ENCODE measurements around the gene UROC1.

The UROC1 gene

GRCh38 chr3:126499401-126499800 lies 18.2 kb downstream of the UROC1 start:
- Histone ChIP-seq H3K27me3 (ENCODE audit: control insufficient read depth, insufficient read depth, low read length) (no peaks in the 10 kb centered on the region), H3K4me1 (ENCODE audit: control insufficient read depth, insufficient read depth, low read length) (0 out of 2 replicates have a peak, but pooled peaks cover 3% of the 10 kb centered on the region), H3K36me3 (ENCODE audit: control insufficient read depth, insufficient read depth, low read length) (no peaks in the 10 kb centered on the region), H3K4me3 (ENCODE audit: low read depth, low read length) (no peak overlapping the region), H3K27ac (ENCODE audit: low read depth, low read length) (no peak overlapping the region), H3K9me3 (ENCODE audit: control insufficient read depth, insufficient read depth, low read length) (no peaks in the 10 kb centered on the region), H3K9ac (ENCODE audit: low read depth, low read length) (no peak overlapping the region)

- Histone ChIP-seq H3K9me3 (ENCODE audit: control insufficient read depth, insufficient read depth, low read length) (no peaks in the 10 kb centered on the region), H3K27me3 (ENCODE audit: control insufficient read depth, insufficient read depth, low read length) (no peaks in the 10 kb centered on the region), H3K4me3 (ENCODE audit: low read depth, low read length) (no peak overlapping the region), H3K9ac (ENCODE audit: low read depth, low read length) (no peak overlapping the region), H3K27ac (ENCODE audit: low read depth, low read length) (no peak overlapping the region), H3K4me1 (ENCODE audit: control insufficient read depth, insufficient read depth, low read length) (0 out of 2 replicates have a peak, but pooled peaks cover 3% of the 10 kb centered on the region), H3K36me3 (ENCODE audit: control insufficient read depth, insufficient read depth, low read length) (no peaks in the 10 kb centered on the region)
Measured at GRCh38 chr3:126498929-126499328, 18.6 kb downstream of the UROC1 start.

GRCh38 chr3:126498461-126498860 lies 19.1 kb downstream of the UROC1 start:
- H3K36me3 ChIP-seq (ENCODE audit: control insufficient read depth, insufficient read depth, low read length), result no peaks in the 10 kb centered on the region
- no peak overlapping the region for H3K27ac ChIP-seq (ENCODE audit: low read depth, low read length)
- 0 out of 2 replicates have a peak, but pooled peaks cover 3% of the 10 kb centered on the region for H3K4me1 ChIP-seq (ENCODE audit: control insufficient read depth, insufficient read depth, low read length)
- H3K27me3 ChIP-seq (ENCODE audit: control insufficient read depth, insufficient read depth, low read length), result no peaks in the 10 kb centered on the region
- H3K9ac ChIP-seq (ENCODE audit: low read depth, low read length), result no peak overlapping the region
- H3K4me3 ChIP-seq (ENCODE audit: low read depth, low read length), result no peak overlapping the region
- no peaks in the 10 kb centered on the region for H3K9me3 ChIP-seq (ENCODE audit: control insufficient read depth, insufficient read depth, low read length)

- H3K9ac ChIP-seq (ENCODE audit: low read depth, low read length), result no peak overlapping the region
- H3K27me3 ChIP-seq (ENCODE audit: control insufficient read depth, insufficient read depth, low read length), result no peaks in the 10 kb centered on the region
- H3K27ac ChIP-seq (ENCODE audit: low read depth, low read length), result no peak overlapping the region
- H3K4me1 ChIP-seq (ENCODE audit: control insufficient read depth, insufficient read depth, low read length), result 0 out of 2 replicates have a peak, but pooled peaks cover 3% of the 10 kb centered on the region
- no peaks in the 10 kb centered on the region for H3K9me3 ChIP-seq (ENCODE audit: control insufficient read depth, insufficient read depth, low read length)
- H3K4me3 ChIP-seq (ENCODE audit: low read depth, low read length), result no peak overlapping the region
- H3K36me3 ChIP-seq (ENCODE audit: control insufficient read depth, insufficient read depth, low read length), result no peaks in the 10 kb centered on the region
Measured at GRCh38 chr3:126497956-126498355, 19.6 kb downstream of the UROC1 start.

- H3K27ac ChIP-seq (ENCODE audit: low read depth, low read length), result no peak overlapping the region
- H3K9me3 ChIP-seq (ENCODE audit: control insufficient read depth, insufficient read depth, low read length), result no peaks in the 10 kb centered on the region
- H3K9ac ChIP-seq (ENCODE audit: low read depth, low read length), result no peak overlapping the region
- no peaks in the 10 kb centered on the region for H3K36me3 ChIP-seq (ENCODE audit: control insufficient read depth, insufficient read depth, low read length)
- H3K4me1 ChIP-seq (ENCODE audit: control insufficient read depth, insufficient read depth, low read length), result 0 out of 2 replicates have a peak, but pooled peaks cover 3% of the 10 kb centered on the region
- no peak overlapping the region for H3K4me3 ChIP-seq (ENCODE audit: low read depth, low read length)
- H3K27me3 ChIP-seq (ENCODE audit: control insufficient read depth, insufficient read depth, low read length), result no peaks in the 10 kb centered on the region
Measured at GRCh38 chr3:126496894-126497850, 20.4 kb downstream of the UROC1 start.

GRCh38 chr3:126495786-126496185 lies 21.8 kb downstream of the UROC1 start:
- no peaks in the 10 kb centered on the region for H3K4me1 ChIP-seq (ENCODE audit: control insufficient read depth, insufficient read depth, low read length)
- H3K9me3 ChIP-seq (ENCODE audit: control insufficient read depth, insufficient read depth, low read length), result no peaks in the 10 kb centered on the region
- no peak overlapping the region for H3K4me3 ChIP-seq (ENCODE audit: low read depth, low read length)
- no peak overlapping the region for H3K27ac ChIP-seq (ENCODE audit: low read depth, low read length)
- no peaks in the 10 kb centered on the region for H3K27me3 ChIP-seq (ENCODE audit: control insufficient read depth, insufficient read depth, low read length)
- H3K36me3 ChIP-seq (ENCODE audit: control insufficient read depth, insufficient read depth, low read length), result no peaks in the 10 kb centered on the region
- H3K9ac ChIP-seq (ENCODE audit: low read depth, low read length), result no peak overlapping the region

- H3K9ac ChIP-seq (ENCODE audit: low read depth, low read length), result no peak overlapping the region
- no peaks in the 10 kb centered on the region for H3K27me3 ChIP-seq (ENCODE audit: control insufficient read depth, insufficient read depth, low read length)
- no peak overlapping the region for H3K4me3 ChIP-seq (ENCODE audit: low read depth, low read length)
- H3K9me3 ChIP-seq (ENCODE audit: control insufficient read depth, insufficient read depth, low read length), result no peaks in the 10 kb centered on the region
- H3K27ac ChIP-seq (ENCODE audit: low read depth, low read length), result no peak overlapping the region
- H3K36me3 ChIP-seq (ENCODE audit: control insufficient read depth, insufficient read depth, low read length), result no peaks in the 10 kb centered on the region
- no peaks in the 10 kb centered on the region for H3K4me1 ChIP-seq (ENCODE audit: control insufficient read depth, insufficient read depth, low read length)
Measured at GRCh38 chr3:126494970-126495230, 22.7 kb downstream of the UROC1 start.

GRCh38 chr3:126494204-126494969 lies 23.2 kb downstream of the UROC1 start:
- Histone ChIP-seq H3K9ac (ENCODE audit: low read depth, low read length) (no peak overlapping the region), H3K4me1 (ENCODE audit: control insufficient read depth, insufficient read depth, low read length) (no peaks in the 10 kb centered on the region), H3K9me3 (ENCODE audit: control insufficient read depth, insufficient read depth, low read length) (no peaks in the 10 kb centered on the region), H3K4me3 (ENCODE audit: low read depth, low read length) (no peak overlapping the region), H3K27me3 (ENCODE audit: control insufficient read depth, insufficient read depth, low read length) (no peaks in the 10 kb centered on the region), H3K36me3 (ENCODE audit: control insufficient read depth, insufficient read depth, low read length) (no peaks in the 10 kb centered on the region), H3K27ac (ENCODE audit: low read depth, low read length) (no peak overlapping the region)

GRCh38 chr3:126493739-126494138 lies 23.8 kb downstream of the UROC1 start:
- no peaks in the 10 kb centered on the region for H3K4me1 ChIP-seq (ENCODE audit: control insufficient read depth, insufficient read depth, low read length)
- no peak overlapping the region for H3K9ac ChIP-seq (ENCODE audit: low read depth, low read length)
- no peaks in the 10 kb centered on the region for H3K36me3 ChIP-seq (ENCODE audit: control insufficient read depth, insufficient read depth, low read length)
- no peaks in the 10 kb centered on the region for H3K9me3 ChIP-seq (ENCODE audit: control insufficient read depth, insufficient read depth, low read length)
- H3K4me3 ChIP-seq (ENCODE audit: low read depth, low read length), result no peak overlapping the region
- H3K27me3 ChIP-seq (ENCODE audit: control insufficient read depth, insufficient read depth, low read length), result no peaks in the 10 kb centered on the region
- no peak overlapping the region for H3K27ac ChIP-seq (ENCODE audit: low read depth, low read length)

- no peaks in the 10 kb centered on the region for H3K36me3 ChIP-seq (ENCODE audit: control insufficient read depth, insufficient read depth, low read length)
- H3K9me3 ChIP-seq (ENCODE audit: control insufficient read depth, insufficient read depth, low read length), result no peaks in the 10 kb centered on the region
- no peak overlapping the region for H3K27ac ChIP-seq (ENCODE audit: low read depth, low read length)
- H3K27me3 ChIP-seq (ENCODE audit: control insufficient read depth, insufficient read depth, low read length), result no peaks in the 10 kb centered on the region
- H3K9ac ChIP-seq (ENCODE audit: low read depth, low read length), result no peak overlapping the region
- H3K4me1 ChIP-seq (ENCODE audit: control insufficient read depth, insufficient read depth, low read length), result no peaks in the 10 kb centered on the region
- no peak overlapping the region for H3K4me3 ChIP-seq (ENCODE audit: low read depth, low read length)
Measured at GRCh38 chr3:126493051-126493450, 24.5 kb downstream of the UROC1 start.
